Measurements from ENCODE around the gene SCCPDH.
"Not testable (repeated sequence)": the region's sequence is repeated elsewhere in the genome, so short reads cannot be mapped to it uniquely, and the experiment has no call there.

The SCCPDH gene

GRCh38 chr1:246746155-246746554, 21.9 kb downstream of the SCCPDH start:
- H3K4me3 ChIP-seq (ENCODE audit: low read depth, low read length): not testable (repeated sequence)

GRCh38 chr1:246748006-246748405, 23.8 kb downstream of the SCCPDH start:
- Histone ChIP-seq H4K12ac (ENCODE audit: low read depth, low read length) (no peak overlapping the region), H4K91ac (ENCODE audit: low read depth, low read length) (no peak overlapping the region), H3K23ac (ENCODE audit: low read length) (no peak overlapping the region), H3K9ac (ENCODE audit: low read length) (no peak overlapping the region), H4K8ac (ENCODE audit: low read depth, low read length) (no peak overlapping the region), H3K36me3 (ENCODE audit: control insufficient read depth in 1 of 2, insufficient read depth in 2 of 2, low read length in 2 of 2) (peaks cover 0 to 3% of the 10 kb centered on the region in 2 experiments), H3K27me3 (ENCODE audit: insufficient read depth, low read length) (no peaks in the 10 kb centered on the region), H3K79me1 (ENCODE audit: low read length) (peaks cover 1% of the 10 kb centered on the region), H2BK5ac (ENCODE audit: low read depth, low read length, poor library complexity) (no peak overlapping the region), H2AK5ac (ENCODE audit: low read length) (no peak overlapping the region), H2BK120ac (ENCODE audit: insufficient read depth, low read length, poor library complexity) (no peak overlapping the region), H3K4ac (ENCODE audit: low read depth, low read length) (no peak overlapping the region), H2AFZ (ENCODE audit: insufficient read depth, low read length, poor library complexity) (no peak overlapping the region), H3K9me3 (ENCODE audit: insufficient read depth, low read depth, low read length) (no peaks in the 10 kb centered on the region), H3K27ac (ENCODE audit: low read depth, low read length) (no peak overlapping the region), H3K14ac (ENCODE audit: low read length) (no peak overlapping the region), H3K4me3 (ENCODE audit: low read depth, low read length) (no peak overlapping the region), H3K4me1 (ENCODE audit: control insufficient read depth in 1 of 2, insufficient read depth in 2 of 2, low read length in 2 of 2) (peaks cover 2 to 5% of the 10 kb centered on the region in 2 experiments), H3K18ac (ENCODE audit: low read length) (no peak overlapping the region), H3K4me2 (ENCODE audit: low read length) (no peak overlapping the region), H3K79me2 (ENCODE audit: control insufficient read depth, insufficient read depth, low read length, poor library complexity) (no peaks in the 10 kb centered on the region), H2BK12ac (ENCODE audit: low read length) (no peak overlapping the region)
- WGBS (ENCODE audit: extremely low coverage, insufficient coverage, insufficient read length): no CpG with 5 or more reads among the region's 9 CpGs
- DNase-seq: no peak

More at GRCh38 chr1:246746155-246746554, 21.9 kb downstream of the SCCPDH start:
- not testable (repeated sequence) for H3K23ac ChIP-seq (ENCODE audit: low read length); H2AFZ ChIP-seq (ENCODE audit: insufficient read depth, low read length, poor library complexity); H2BK120ac ChIP-seq (ENCODE audit: insufficient read depth, low read length, poor library complexity); H3K4ac ChIP-seq (ENCODE audit: low read depth, low read length); H3K4me2 ChIP-seq (ENCODE audit: low read length); H3K36me3 ChIP-seq (ENCODE audit: control insufficient read depth in 1 of 2, insufficient read depth in 2 of 2, low read length in 2 of 2); H4K12ac ChIP-seq (ENCODE audit: low read depth, low read length); H2BK12ac ChIP-seq (ENCODE audit: low read length); H2BK5ac ChIP-seq (ENCODE audit: low read depth, low read length, poor library complexity); H3K79me1 ChIP-seq (ENCODE audit: low read length); H3K9ac ChIP-seq (ENCODE audit: low read length); H3K4me1 ChIP-seq (ENCODE audit: control insufficient read depth in 1 of 2, insufficient read depth in 2 of 2, low read length in 2 of 2); H3K14ac ChIP-seq (ENCODE audit: low read length); H4K91ac ChIP-seq (ENCODE audit: low read depth, low read length); H3K27me3 ChIP-seq (ENCODE audit: insufficient read depth, low read length); DNase-seq; H4K8ac ChIP-seq (ENCODE audit: low read depth, low read length); H3K27ac ChIP-seq (ENCODE audit: low read depth, low read length); H3K18ac ChIP-seq (ENCODE audit: low read length); H2AK5ac ChIP-seq (ENCODE audit: low read length); H3K9me3 ChIP-seq (ENCODE audit: insufficient read depth, low read depth, low read length); H3K79me2 ChIP-seq (ENCODE audit: control insufficient read depth, insufficient read depth, low read length, poor library complexity)
- no CpG with 5 or more reads among the region's 10 CpGs for WGBS (ENCODE audit: extremely low coverage, insufficient coverage, insufficient read length)

- Histone ChIP-seq H3K27ac (ENCODE audit: low read depth, low read length) (no peak overlapping the region), H2AK5ac (ENCODE audit: low read length) (no peak overlapping the region), H2BK120ac (ENCODE audit: insufficient read depth, low read length, poor library complexity) (no peak overlapping the region), H3K4me3 (ENCODE audit: low read depth, low read length) (no peak overlapping the region), H2AFZ (ENCODE audit: insufficient read depth, low read length, poor library complexity) (no peak overlapping the region), H4K8ac (ENCODE audit: low read depth, low read length) (no peak overlapping the region), H3K14ac (ENCODE audit: low read length) (no peak overlapping the region), H3K9me3 (ENCODE audit: insufficient read depth, low read depth, low read length) (no peaks in the 10 kb centered on the region), H3K79me1 (ENCODE audit: low read length) (peaks cover 1% of the 10 kb centered on the region), H2BK12ac (ENCODE audit: low read length) (no peak overlapping the region), H3K18ac (ENCODE audit: low read length) (no peak overlapping the region), H3K23ac (ENCODE audit: low read length) (no peak overlapping the region), H3K27me3 (ENCODE audit: insufficient read depth, low read length) (no peaks in the 10 kb centered on the region), H3K4ac (ENCODE audit: low read depth, low read length) (no peak overlapping the region), H4K12ac (ENCODE audit: low read depth, low read length) (no peak overlapping the region), H3K36me3 (ENCODE audit: control insufficient read depth in 1 of 2, insufficient read depth in 2 of 2, low read length in 2 of 2) (peaks cover 0 to 3% of the 10 kb centered on the region in 2 experiments), H3K4me2 (ENCODE audit: low read length) (no peak overlapping the region), H3K9ac (ENCODE audit: low read length) (no peak overlapping the region), H2BK5ac (ENCODE audit: low read depth, low read length, poor library complexity) (no peak overlapping the region), H4K91ac (ENCODE audit: low read depth, low read length) (no peak overlapping the region), H3K4me1 (ENCODE audit: control insufficient read depth in 1 of 2, insufficient read depth in 2 of 2, low read length in 2 of 2) (peaks cover 2 to 5% of the 10 kb centered on the region in 2 experiments), H3K79me2 (ENCODE audit: control insufficient read depth, insufficient read depth, low read length, poor library complexity) (no peaks in the 10 kb centered on the region)
- DNase-seq: peak; percentile 62 to 67
- no CpG with 5 or more reads among the region's 12 CpGs for WGBS (ENCODE audit: extremely low coverage, insufficient coverage, insufficient read length)
Observed at GRCh38 chr1:246748867-246749266, 24.7 kb downstream of the SCCPDH start.

- Histone ChIP-seq H2BK12ac (ENCODE audit: low read length) (no peak overlapping the region), H3K36me3 (ENCODE audit: control insufficient read depth in 1 of 2, insufficient read depth in 2 of 2, low read length in 2 of 2) (peaks cover 0 to 3% of the 10 kb centered on the region in 2 experiments), H3K27ac (ENCODE audit: low read depth, low read length) (no peak overlapping the region), H3K4me1 (ENCODE audit: control insufficient read depth in 1 of 2, insufficient read depth in 2 of 2, low read length in 2 of 2) (peaks cover 2 to 5% of the 10 kb centered on the region in 2 experiments), H3K14ac (ENCODE audit: low read length) (no peak overlapping the region), H3K4me3 (ENCODE audit: low read depth, low read length) (no peak overlapping the region), H2AFZ (ENCODE audit: insufficient read depth, low read length, poor library complexity) (no peak overlapping the region), H3K79me1 (ENCODE audit: low read length) (peaks cover 1% of the 10 kb centered on the region), H3K79me2 (ENCODE audit: control insufficient read depth, insufficient read depth, low read length, poor library complexity) (no peaks in the 10 kb centered on the region), H3K4me2 (ENCODE audit: low read length) (no peak overlapping the region), H3K9ac (ENCODE audit: low read length) (no peak overlapping the region), H4K91ac (ENCODE audit: low read depth, low read length) (no peak overlapping the region), H2BK5ac (ENCODE audit: low read depth, low read length, poor library complexity) (no peak overlapping the region), H3K23ac (ENCODE audit: low read length) (no peak overlapping the region), H3K9me3 (ENCODE audit: insufficient read depth, low read depth, low read length) (no peaks in the 10 kb centered on the region), H4K12ac (ENCODE audit: low read depth, low read length) (no peak overlapping the region), H3K4ac (ENCODE audit: low read depth, low read length) (no peak overlapping the region), H4K8ac (ENCODE audit: low read depth, low read length) (no peak overlapping the region), H3K27me3 (ENCODE audit: insufficient read depth, low read length) (no peaks in the 10 kb centered on the region), H2BK120ac (ENCODE audit: insufficient read depth, low read length, poor library complexity) (no peak overlapping the region), H2AK5ac (ENCODE audit: low read length) (no peak overlapping the region), H3K18ac (ENCODE audit: low read length) (no peak overlapping the region)
- DNase-seq: no peak
- WGBS (ENCODE audit: extremely low coverage, insufficient coverage, insufficient read length): no CpG with 5 or more reads among the region's 7 CpGs
Observed at GRCh38 chr1:246750752-246751151, 26.5 kb downstream of the SCCPDH start.

Measured in trophoblast cell (in vitro differentiated cells and primary cell).